ENCODE measurements around the gene DNAJC17.

Gene DNAJC17

GRCh38 chr15:40789119-40789518, 18.2 kb downstream of the DNAJC17 start:
- no peak for FAIRE-seq

GRCh38 chr15:40787991-40788390, 19.3 kb downstream of the DNAJC17 start:
- no peak for FAIRE-seq

GRCh38 chr15:40787344-40787841, 19.9 kb downstream of the DNAJC17 start:
- FAIRE-seq, result no peak

- FAIRE-seq, result no peak
Observed at GRCh38 chr15:40785814-40786213, 21.5 kb downstream of the DNAJC17 start.

GRCh38 chr15:40785164-40785563, 22.1 kb downstream of the DNAJC17 start:
- FAIRE-seq, result no peak

- FAIRE-seq, result no peak
Observed at GRCh38 chr15:40782609-40783227, 24.6 kb downstream of the DNAJC17 start.

GRCh38 chr15:40776537-40777141, 30.6 kb downstream of the DNAJC17 start:
- FAIRE-seq, result no peak

- FAIRE-seq, result no peak
Observed at GRCh38 chr15:40775740-40776536, 31.3 kb downstream of the DNAJC17 start.

- FAIRE-seq, result no peak
Observed at GRCh38 chr15:40775007-40775406, 32.3 kb downstream of the DNAJC17 start.

GRCh38 chr15:40773902-40774301, 33.4 kb downstream of the DNAJC17 start:
- no peak for FAIRE-seq

GRCh38 chr15:40773496-40773895, 33.8 kb downstream of the DNAJC17 start:
- no peak for FAIRE-seq

GRCh38 chr15:40772014-40772413, 35.3 kb downstream of the DNAJC17 start:
- no peak for FAIRE-seq

- no peak for FAIRE-seq
Observed at GRCh38 chr15:40771242-40771641, 36.0 kb downstream of the DNAJC17 start.

- no peak for FAIRE-seq
Observed at GRCh38 chr15:40770147-40770721, 37.0 kb downstream of the DNAJC17 start.

GRCh38 chr15:40769274-40770146, 37.8 kb downstream of the DNAJC17 start, which contains the start of gene C15orf62:
Gene C15orf62, plus strand, starts transcription at chr15:40769980. Its CDS starts 516 bp downstream, at chr15:40770496.
- FAIRE-seq, result no peak

GRCh38 chr15:40768521-40769273, 38.6 kb downstream of the DNAJC17 start:
- no peak for FAIRE-seq

GRCh38 chr15:40767838-40768500, 39.3 kb downstream of the DNAJC17 start:
- FAIRE-seq, result no peak

GRCh38 chr15:40766906-40767837, 40.1 kb downstream of the DNAJC17 start:
- no peak for FAIRE-seq

GRCh38 chr15:40766194-40766815, 41.0 kb downstream of the DNAJC17 start:
- no peak for FAIRE-seq
